NAMALWA (cell line): Measurements from ENCODE around the gene FGF21.
"Not testable (repeated sequence)": the region's sequence is repeated elsewhere in the genome, so short reads cannot be mapped to it uniquely, and the experiment has no call there.

ENCODE experiments used
- DNase-seq: peaks from one replicate; pipeline ENCODE4 v3.0.0-alpha.2; 2015; ENCODE audit warnings: low spot score

FGF21 gene, protein sequence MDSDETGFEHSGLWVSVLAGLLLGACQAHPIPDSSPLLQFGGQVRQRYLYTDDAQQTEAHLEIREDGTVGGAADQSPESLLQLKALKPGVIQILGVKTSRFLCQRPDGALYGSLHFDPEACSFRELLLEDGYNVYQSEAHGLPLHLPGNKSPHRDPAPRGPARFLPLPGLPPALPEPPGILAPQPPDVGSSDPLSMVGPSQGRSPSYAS

GRCh38 chr19:48755084-48755641 lies at the start of gene FGF21:
FGF21 (plus strand) TSS chr19:48755524; CDS start chr19:48756237, 713 bp downstream.
- DNase-seq, result no peak

DNA sequence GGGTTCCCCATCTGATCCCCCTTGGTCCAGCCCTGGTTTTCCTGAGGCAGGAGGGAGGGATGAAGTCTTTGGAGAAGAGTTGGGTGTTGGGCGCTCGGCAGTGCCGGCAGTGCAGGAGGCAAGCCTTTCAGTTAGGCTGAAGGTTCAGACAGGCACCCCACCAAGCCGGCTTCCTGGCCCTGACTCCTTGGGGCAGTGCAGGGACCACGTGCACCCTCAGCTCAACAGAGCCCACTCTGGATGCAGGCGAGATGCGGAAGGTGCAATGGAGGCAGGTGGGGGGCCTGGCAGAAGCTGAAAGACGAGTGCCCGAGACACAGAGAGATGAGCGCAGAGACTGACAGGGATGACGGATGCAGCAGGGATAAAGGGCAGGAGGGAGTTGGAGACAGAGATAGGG lies 46.9 kb upstream of the FGF21 start:
- no peak for DNase-seq

DNA sequence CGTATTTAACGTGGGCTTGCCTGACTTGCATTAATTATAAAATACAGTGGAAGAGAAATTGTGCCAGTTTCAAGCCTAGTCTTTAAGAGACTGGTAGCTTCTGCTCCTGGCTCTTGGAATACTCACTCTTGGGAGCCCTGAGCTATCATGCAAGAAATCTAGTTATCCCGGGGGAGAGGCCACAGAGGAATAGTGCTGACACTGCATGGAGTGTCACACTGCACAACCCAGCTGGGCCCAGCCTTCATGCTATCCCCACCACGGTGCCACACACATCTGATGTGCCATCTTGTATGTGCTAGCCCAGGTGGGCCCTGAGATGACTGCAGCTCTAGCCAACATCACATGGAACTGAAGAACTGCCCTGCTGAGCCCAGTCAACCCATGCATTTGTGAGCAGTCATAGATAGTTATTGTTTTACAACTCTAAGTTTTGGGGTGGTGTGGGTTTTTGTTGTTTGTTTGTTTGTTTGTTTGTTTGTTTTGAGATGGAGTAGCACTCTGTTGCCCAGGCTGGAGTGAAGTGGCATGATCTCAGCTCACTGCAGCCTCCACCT lies 44.1 kb upstream of the FGF21 start:
- no peak for DNase-seq

DNA sequence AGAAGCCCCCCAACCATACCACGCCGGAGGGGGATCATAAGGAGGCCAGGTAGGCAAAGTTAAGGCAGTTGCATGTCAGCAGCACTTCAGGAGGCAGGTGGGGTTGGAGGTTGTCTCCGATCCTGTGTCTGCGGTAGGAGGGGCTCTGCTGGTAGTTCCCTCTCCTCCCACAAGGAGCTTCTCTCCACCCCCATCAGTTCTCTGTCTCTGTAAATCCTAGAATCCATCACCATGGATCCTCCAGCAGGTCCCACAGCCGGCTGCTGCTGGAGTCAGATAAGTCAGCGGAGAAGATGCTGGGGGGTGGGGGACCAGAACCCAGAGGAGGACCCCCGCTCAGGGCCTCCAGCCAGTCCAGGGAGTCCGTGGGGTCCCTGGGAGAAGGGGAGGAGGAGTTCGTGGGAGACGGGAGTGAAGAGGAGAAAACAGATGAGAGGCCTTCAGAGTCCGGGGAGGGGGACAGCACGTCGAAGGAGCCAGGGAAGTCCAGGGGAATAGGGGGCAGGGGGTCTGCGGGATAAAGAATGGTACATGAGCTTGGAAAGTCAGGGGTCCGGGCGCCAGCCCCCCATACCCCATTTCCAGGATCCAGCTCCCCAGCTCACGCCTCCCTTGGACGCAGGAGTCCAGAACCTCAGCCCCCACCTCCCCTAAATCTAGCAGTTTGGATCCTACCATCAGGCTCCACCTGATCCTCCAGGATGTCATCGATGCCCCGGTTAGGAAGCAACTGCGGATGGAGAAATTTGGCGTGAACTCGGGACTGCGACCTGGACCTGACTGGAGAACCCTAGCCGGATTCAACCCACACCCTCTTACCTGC lies 42.1 kb upstream of the FGF21 start:
- peak; percentile 47 for DNase-seq

- DNase-seq, result peak; percentile 99
Measured at GRCh38 chr19:48713864-48714755, 41.2 kb upstream of the FGF21 start.

DNA sequence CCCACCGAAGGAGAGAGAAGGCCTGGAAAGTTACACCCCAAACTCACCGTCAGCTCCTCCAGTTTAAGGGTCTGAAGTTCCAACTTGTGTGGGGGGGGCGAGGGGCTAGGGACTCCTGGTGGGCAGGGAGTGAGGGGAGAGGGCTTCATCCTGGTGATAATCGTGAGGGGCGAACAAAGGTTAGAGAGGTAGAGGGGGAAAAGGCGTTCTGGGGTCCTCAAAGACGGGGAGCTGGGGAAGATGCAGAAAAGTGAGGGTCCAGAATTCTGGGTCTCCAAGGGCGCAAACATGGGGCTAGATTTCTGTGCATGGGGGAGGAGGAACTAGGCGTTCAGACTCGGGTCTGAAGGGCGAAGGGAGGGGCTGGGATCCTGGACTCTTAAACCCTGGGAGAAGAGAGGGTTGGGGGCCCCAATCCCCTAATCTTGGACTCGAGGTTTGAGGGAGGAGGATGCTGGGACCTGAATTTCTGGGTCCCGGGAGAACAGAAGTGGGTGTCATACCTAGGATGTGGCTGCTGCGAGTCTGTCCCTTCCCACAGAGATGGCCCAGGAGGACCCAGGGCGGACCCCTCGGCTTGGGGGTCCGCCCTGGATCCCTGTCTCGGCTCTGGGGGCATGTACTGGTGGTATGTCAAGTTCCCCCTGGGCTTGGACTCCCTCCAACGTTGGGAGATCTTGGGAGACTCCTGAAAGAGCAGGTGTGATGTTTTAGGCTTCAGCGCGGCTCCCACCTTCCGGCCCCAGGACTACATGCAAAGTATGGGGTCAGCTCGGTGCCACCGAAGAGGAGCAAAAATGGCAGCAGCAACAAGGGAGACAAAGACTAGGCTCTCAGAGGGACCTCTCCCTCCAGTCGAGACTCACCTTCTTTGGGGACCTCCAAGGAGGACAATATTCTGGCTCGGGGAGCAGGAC lies 40.3 kb upstream of the FGF21 start:
- no peak for DNase-seq

DNA sequence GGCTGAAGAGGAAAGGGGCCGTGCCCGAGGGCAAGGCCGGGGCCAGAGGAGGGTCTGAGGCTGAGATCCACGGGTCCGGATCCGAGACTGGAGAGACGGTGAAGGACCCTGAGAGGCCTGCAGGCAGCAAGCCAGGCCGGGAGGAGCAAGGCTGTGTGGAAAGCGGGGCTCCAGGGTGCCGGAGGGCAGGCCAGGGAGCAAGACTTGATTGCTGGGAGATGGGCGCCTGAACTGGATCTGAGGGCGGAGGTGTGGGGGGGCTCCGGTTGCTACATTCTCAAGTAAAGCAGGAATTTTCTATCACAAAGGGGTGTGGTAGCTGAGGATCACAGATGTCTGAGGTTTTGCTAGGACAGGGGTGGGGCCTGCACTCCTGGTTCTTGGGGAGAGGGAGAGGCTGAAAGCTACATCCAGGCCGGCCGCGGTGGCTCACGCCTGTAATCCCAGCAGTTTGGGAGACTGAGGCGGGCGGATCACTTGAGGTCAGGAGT lies 39.6 kb upstream of the FGF21 start:
- DNase-seq, result no peak

DNA sequence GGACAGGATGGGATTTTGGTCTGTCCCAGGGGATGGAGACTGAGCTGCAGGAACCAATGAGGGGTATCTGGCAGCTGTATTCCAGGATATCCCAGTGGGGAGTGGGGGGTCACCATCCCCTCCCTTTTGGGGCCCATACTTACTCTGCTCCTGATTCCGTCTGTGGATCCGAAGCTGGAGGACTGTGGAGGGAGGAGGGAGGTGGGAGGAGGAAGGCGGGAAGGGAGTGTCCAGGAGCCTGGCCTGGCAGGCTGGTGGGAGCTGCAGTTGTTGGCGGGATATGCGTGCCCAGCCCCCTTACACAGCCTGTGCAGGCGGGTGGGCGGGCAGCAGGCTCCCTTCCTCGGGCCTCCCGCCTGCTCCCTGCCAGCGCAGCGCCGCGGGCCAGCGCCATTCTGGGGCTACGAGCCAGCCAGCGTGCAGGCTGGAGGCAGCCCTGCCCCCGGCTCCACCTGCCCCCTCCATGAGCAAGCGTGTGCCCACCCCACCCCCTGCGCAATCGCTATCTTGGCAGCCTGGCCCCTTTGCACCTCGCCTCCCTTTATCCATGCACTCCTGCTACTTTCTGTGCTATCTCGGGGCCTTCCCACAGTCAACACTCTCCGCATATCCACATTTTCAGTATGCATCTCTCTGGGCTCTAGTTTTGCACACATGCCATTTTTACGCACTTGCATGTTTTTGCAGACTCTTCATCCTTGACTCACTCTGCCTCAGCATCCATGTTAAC lies 38.6 kb upstream of the FGF21 start:
- no peak for DNase-seq

DNA sequence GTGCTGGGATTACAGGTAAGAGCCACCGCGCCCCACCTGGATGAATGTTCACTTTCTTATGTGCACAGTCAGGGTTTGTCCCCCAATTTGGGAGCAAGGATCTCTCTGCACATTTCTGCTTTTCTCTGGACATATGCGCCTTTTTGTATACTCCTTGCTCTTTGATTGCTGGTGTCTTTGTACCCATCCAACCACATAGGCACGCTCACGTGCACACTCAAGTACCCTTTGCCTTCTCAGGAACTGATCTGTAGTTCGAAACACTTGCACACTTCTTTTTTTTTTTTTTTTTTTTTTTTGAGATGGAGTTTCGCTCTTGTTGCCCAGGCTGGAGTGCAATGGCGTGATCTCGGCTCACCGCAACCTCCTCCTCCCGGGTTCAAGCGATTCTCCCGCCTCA lies 37.2 kb upstream of the FGF21 start:
- DNase-seq, result not testable (repeated sequence)

GRCh38 chr19:48718711-48719231 lies 36.6 kb upstream of the FGF21 start:
- DNase-seq, result no peak

DNA sequence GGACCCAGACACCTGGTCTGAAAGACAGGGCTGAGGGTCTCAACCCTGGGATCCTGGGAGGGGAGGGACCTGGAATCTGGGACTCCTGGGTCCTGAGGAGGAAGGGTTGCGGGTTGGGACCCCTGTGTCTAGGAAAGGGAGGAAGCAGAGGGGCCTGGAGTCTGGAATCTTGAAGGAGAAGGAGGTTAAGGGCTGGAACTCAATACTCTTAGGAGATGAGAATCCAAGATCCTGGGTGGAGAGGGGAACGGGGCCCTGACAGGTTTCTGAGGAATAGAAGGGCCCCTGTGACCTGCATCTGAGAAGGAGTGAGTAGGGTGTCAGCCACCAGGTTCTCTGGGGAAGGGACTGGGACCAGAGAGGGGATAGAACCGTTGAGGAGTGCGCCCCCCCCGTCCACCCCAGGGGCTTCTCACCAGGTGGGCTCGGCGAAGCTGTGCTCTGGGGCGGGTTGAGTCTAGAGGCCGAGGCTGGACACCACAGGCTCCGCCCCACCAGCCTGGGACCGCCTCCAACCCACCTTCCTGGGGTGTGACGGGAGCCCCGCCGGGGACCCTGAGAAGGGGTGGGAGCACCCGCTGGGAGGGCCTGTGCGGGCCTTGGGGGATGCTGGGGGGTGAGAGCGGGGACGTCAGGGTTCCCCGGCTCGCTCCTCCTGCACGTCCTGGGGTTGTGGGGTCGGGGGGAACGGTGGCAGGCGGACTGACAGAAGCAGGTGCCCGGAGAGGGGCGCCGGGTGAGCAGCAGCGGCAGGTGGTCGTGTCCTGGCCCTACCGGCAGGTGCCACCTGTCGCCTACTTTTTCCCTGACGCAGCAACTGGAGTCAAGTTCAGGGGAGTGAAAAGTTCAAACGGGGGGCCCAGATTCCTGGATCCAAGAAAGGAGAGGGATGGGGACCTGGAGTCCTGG lies 35.8 kb upstream of the FGF21 start, which contains the start of gene MAMSTR:
Gene MAMSTR (minus strand): TSS at position 463 of the 909 bp plus-strand sequence. CDS start 694 bp downstream, outside the sequence.
- no peak for DNase-seq

DNA sequence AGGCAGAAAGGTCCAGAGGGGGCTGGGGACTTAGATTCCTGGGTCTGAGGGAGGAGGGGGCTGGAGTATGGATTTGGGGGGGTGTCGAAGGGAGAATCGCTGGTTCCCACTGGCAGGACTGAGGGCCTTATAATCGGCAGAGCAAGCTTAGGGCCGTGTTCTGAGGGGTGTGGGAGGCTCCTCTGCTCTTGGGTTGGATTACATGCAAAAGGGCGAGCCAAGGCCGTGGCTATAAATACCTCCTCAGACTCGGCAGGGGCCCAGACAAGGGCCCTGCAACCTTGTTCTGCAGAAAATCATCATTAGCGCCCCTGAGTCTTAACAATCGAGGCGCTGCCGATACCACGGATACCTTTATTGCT lies 35.1 kb upstream of the FGF21 start:
- no peak for DNase-seq

DNA sequence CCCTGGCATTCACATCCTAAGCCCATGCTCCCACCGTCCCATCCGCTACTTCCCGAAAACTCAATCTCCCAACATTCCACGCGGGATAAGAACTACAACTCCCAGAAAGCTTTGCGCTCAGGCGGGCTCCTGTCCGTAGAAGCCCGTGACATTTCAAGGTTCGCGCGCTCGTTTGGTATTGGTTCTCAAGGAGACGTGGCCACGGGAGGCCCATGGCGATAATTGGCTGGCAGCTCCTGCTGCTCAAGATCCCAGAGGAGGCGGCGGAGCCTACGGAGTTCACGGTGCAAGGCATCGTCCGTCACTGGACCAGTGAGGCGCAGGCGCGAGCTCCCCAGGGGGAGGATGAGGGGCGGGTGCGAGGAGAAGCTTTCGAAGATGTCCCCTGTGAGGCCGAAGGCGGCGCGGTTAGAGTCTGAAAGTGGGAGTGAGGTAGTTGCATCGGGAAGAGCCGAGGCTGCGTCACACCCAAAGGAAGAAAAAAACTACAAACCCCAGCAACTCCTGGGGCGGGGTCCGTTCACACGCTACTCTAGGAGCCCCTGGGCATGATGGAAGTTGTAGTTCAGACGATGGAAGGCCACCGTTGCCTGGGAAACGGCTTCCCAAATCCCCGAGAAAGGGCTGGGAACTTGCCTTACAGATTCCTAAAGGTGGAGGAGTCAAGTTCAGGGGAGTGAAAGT lies 34.6 kb upstream of the FGF21 start:
- DNase-seq, result peak; percentile 98

DNA sequence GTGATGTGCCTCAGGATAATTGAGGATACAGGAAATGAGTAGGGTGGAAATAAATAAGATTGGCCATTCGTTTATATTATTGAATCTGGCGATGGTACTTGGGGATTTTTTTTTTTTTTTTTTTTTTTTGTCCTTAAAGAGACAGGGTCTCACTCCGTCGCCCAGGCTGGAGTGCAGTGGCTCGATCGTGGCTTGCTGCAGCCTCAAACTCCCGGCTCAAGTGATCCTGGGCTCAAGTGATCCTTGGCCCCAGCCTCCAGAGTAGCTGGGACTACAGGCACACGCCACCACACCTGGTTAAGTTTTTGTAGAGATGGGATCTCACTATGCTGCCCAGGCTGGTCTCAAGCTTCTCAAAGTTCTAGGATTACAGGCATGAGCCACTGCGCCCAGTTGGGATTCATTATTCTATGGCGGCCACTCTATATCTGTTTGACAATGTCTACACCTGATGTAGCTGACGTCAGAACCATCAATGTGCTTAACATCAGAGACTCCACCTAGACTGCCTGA lies 33.1 kb upstream of the FGF21 start:
- DNase-seq, result no peak

- DNase-seq, result peak; percentile 94
Measured at GRCh38 chr19:48724796-48725753, 30.2 kb upstream of the FGF21 start.

- peak; percentile 82 for DNase-seq
Measured at GRCh38 chr19:48726556-48726955, 28.8 kb upstream of the FGF21 start.
